PC-9 (cell line): Measurements from ENCODE around the gene CCNL1.

Source experiments
- CTCF ChIP-seq: fragments of 200-600 bp; sonication (generic); conservative IDR thresholded peaks from 2 replicates; pipeline ENCODE4 v1.6.1; 2017; ENCODE audit warnings: mixed run types, antibody characterized with exemption, mild to moderate bottlenecking, moderate library complexity
- EZH2 ChIP-seq: fragments of 200-600 bp; sonication (generic); IDR thresholded peaks from 2 replicates; pipeline ENCODE4 v1.8.0; 2017; ENCODE audit warnings: antibody characterized with exemption, low read depth

- TF ChIP-seq CTCF: no peak
- no peak for TF ChIP-seq EZH2
Measured at GRCh38 chr3:157172746-157173145, 12.8 kb upstream of the CCNL1 start.
